Peyer's patch (tissue), 4 donors: ENCODE data around the gene PRAC2.

Experiments used
- CTCF ChIP-seq, 6 experiments: fragments of 450-650 bp in 4 of 6; fragments of 200-600 bp in 2 of 6; sonication (generic) in 1 of 6; IDR thresholded peaks; one replicate each; pipeline ENCODE4 v1.5.1; 2017 to 2019; ENCODE audit warnings: antibody characterized with exemption in 6 of 6, mild to moderate bottlenecking in 3 of 6, moderate library complexity in 1 of 6
- POLR2A ChIP-seq, 2 donors: fragments of 450-650 bp; IDR thresholded peaks; one replicate each; pipeline ENCODE4 v1.5.1; 2017; ENCODE audit warnings: antibody characterized with exemption in 2 of 2, mild to moderate bottlenecking in 2 of 2, moderate library complexity in 2 of 2

DNA sequence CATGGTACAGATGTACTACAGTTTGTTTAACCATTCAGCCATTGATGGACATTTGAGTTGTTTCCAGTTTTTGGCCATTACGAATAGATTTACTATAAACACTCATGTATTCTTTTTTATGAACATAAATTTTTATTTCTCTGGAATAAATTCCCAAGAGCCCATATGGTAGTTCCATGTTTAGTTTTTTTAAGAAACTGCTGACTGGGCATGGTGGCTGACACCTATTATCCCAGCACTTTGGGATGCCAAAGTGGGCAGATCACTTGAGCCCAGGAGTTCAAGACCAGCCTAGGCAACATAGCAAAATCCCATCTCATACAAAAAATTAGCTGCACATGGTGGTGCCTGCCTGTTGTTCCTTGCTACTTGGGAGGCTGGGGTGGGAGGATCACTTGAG is 30.9 kb upstream of the PRAC2 start:
- no peak for TF ChIP-seq CTCF (IDR thresholded peaks at IDR 0.05)
- no peak for TF ChIP-seq POLR2A (IDR thresholded peaks at IDR 0.05)
